Stimulated activated CD4-positive, alpha-beta T cell treated with anti-CD3 and anti-CD28 coated beads, Interleukin-1b, Interleukin-23, amount 100 ng/mL, for 4 hours (primary cell): ENCODE measurements around the gene LAPTM5.

Source experiments
- DNase-seq, 2 donors: peaks; one replicate each; pipeline ENCODE4 v3.0.0-alpha.2; 2020; ENCODE audit warnings: low read depth in 2 of 2

LAPTM5 gene

DNA sequence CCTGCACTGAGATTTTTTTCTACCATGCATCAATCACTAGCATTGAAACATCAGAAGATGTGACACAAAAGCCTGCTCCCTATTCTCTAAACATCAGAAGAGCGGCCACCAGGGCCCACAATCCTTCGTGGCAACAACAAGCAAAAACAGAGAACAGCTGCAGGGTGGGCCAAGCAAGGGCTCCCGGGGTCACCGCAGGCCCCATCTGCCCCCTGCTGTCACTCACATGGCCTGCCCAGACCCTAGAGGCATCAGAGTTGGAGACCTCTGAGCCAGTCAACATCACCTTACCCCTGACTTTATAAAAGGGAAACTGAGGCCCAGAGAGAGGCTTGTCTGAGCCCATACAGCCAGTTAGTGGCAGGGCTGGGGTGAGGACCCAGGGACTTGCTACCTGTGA is 1.8 kb downstream of the LAPTM5 start:
- DNase-seq = no peak

- DNase-seq = no peak
These were observed 2.2 kb downstream of the LAPTM5 start for GRCh38 chr1:30755334-30755733.

GRCh38 chr1:30754684-30755171 is 2.8 kb downstream of the LAPTM5 start:
- DNase-seq = no peak

GRCh38 chr1:30753660-30754123 is 3.9 kb downstream of the LAPTM5 start:
- no peak for DNase-seq

DNA sequence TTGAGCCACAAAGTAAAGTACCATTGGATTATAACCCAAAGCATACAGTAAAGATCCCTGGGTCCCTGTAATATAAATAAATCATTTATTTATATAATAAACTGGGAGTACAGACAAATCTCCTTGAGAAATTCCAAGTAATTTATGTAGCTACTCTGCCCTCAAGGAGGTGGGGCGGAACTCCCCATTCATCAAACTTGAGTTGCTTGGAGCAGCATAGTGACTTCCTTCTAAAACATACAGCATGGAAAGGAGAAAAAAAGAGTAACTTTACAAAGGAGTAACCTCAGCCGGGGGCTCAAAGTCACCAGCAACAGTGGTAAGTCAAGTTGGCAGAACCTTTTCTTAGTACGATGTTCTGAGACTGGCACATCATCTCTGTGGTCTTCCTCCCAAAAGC is 4.5 kb downstream of the LAPTM5 start:
- no peak for DNase-seq

DNA sequence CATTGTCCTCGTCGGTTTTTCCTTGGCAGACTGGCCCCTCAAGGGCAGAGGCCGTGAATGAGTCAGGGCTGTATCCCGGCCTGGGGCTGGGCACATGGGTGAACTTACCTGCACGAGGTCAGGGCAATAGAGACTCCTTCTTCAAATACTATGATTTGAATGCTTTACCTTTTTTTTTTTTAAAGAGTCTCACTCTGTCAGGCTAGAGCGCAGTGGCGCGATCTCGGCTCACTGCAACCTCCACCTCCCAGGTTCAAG is 5.0 kb downstream of the LAPTM5 start:
- DNase-seq = no peak

- no peak for DNase-seq
These were observed 5.5 kb downstream of the LAPTM5 start for GRCh38 chr1:30751830-30752650.

GRCh38 chr1:30750731-30751291 is 6.8 kb downstream of the LAPTM5 start:
- no peak for DNase-seq

DNA sequence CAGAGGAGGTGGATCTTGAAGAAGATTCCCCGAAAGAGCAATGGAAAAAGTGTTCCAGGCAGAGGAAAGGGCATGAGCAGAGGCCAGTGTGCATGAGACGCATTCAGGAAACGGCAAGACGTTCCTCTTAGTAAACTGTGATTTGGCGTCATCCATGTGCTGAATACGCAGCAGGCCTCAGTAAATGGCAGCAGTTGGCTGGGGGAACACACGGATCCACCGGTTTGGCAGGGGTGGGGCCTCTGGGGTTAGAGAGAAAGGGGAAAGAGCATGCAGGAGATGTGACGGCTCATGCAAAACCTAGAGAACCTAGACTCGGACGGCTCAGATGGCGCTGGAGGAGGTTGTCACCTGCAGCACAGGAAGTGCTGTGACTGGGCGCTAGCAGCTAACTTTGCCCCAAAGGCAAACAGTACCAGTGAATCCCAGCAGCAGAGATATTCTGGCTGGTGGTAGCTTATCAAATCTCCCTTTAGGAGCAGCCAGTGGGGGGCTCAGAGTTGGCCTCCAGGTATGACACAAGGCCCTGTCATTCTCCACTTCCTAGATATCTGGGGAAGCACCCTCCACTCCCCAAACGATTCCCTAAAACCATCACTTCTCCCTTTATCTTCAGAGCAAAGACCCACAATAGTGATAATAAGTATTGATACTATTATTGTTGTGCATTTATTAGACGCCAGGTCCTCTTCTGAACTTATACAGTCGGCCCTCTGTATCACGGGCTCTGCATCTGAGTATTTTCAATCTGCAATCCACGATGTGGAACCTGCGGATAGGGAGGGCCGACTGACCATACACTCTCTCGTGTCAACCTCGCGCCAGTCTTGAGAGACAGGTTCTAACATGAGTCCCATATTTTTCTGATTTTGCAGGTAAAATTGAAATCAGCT is 7.6 kb downstream of the LAPTM5 start:
- DNase-seq = no peak

- DNase-seq = no peak
These were observed 8.7 kb downstream of the LAPTM5 start for GRCh38 chr1:30748699-30749401.

GRCh38 chr1:30748098-30748698 is 9.4 kb downstream of the LAPTM5 start:
- DNase-seq = no peak

GRCh38 chr1:30747033-30748008 is 10.3 kb downstream of the LAPTM5 start:
- no peak for DNase-seq

- DNase-seq = no peak
These were observed 11.2 kb downstream of the LAPTM5 start for GRCh38 chr1:30746212-30747032.

- no peak for DNase-seq
These were observed 11.8 kb downstream of the LAPTM5 start for GRCh38 chr1:30745834-30746208.

DNA sequence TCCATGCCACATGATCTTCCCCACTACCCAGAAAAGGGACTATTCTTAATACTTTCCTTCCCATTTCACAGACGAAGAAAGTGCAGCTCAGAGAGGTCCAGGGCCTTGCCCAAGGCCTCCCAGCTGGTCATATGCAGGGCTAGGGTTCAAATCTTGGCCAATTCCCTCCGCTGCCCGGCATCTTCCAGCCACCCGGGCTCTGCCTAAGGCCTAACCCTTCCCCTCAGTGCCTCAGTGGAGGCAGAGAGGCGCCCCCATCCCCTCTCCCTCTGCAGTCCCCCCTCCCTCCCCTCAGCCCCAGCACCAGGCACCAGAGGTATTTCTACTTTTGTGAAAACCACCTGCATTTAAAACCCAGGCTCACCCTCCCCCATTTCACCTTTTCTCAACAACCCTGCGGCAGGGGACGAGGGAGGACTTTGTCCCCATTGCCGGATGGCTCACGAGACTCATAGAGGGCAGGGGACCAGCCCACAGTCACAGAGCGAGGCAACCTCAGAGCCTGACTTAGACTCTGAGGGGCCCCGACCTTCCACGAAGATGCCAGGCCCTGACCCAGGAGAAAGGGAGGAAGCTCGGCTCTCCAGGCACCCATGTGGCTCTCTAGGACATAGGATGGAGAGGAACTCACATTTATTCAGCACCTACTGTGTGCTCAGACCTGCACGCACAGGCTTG is 12.3 kb downstream of the LAPTM5 start:
- DNase-seq = no peak

DNA sequence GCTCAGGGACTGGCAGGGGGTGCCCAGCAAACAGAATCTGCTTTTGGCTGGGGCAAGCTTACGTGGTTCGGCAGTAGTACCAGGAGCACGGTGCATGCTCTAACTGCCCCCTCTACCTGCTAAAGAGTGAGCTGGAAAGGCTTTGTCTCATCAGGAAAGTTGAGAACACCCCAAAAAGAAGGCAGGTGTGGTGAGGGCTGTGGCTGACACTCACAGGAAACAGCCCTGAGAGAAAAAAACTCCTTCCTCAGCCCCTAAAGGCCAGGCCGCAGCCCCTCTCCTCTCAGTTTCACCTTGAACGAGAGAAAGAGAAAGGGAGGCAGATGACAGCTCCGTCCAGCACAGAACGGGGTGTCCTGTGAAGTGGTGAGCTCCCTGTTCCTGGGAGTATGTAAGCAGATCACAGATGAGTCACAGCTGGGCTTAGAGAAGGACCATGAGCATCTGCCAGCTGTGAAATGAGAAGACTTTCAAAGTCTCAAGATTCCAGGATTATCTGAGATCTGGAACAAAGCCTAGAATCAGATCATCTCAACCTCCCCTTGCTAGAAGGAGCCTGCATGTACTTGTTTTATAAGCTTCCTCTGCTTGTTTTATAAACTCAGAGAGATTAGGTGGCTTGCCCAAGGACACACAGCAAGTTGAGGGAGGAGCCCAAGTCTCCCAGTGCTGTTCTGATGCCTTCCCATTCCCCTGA is 13.4 kb downstream of the LAPTM5 start:
- no peak for DNase-seq

- peak in 1 of 2 donors; percentile 52 for DNase-seq
These were observed 14.0 kb downstream of the LAPTM5 start for GRCh38 chr1:30743584-30744059.

GRCh38 chr1:30742963-30743559 is 14.5 kb downstream of the LAPTM5 start:
- DNase-seq = no peak
